ENCODE results near the gene MED27. TPM values are rescaled to one million over a fixed set of nuclear protein-coding genes. Genes with fewer than 3 reads are reported as not detected.

Gene MED27
- total RNA-seq, 2 experiments from 2014 or later: 22.6 to 23.4 TPM

GRCh38 chr9:132046456-132046855 lies 33.2 kb downstream of the MED27 start:
- Mint-ChIP-seq H3K27ac (no peak overlapping the region), H3K36me3 (ENCODE audit: low read depth) (peaks cover 3% of the 10 kb centered on the region), H3K27me3 (no peaks in the 10 kb centered on the region), H3K4me1 (no peaks in the 10 kb centered on the region), H3K9me3 (no peaks in the 10 kb centered on the region), H3K4me3 (no peak overlapping the region)
- CTCF ChIA-PET: no interaction called here
- DNase-seq: no peak
- POLR2A ChIA-PET: no interaction called here

DNA sequence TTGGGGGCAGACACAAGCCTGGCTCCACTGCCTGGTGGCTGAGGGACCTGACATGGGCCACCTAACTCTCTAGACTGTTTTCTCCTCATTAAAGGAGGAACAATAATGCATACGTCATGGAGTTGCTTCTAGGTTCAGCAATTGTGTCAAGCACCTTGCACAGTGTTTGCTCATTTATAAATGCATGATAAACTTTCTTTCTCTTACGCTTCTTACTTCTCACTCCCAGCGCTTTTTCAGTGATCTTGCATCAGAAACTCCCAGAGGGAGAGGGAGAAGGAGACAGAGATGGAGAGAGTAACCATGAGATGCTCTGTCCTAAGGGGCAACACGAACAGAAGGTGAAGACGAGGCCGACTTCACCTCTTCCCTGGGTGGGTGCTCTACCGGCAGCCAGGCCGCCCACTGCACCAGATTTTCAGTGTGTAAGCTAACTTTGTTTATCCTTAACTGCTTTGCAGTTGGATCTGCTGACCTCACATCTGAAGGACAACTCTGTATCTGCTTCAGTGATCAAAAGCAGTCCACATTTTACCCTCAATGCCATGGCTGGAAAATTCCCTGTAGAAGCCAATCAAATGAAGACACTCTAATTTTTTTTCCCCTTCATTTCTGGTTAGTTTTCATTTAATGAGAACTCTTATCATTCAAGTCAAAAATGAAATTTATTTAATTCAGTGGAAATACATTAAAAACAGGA lies 35.3 kb downstream of the MED27 start:
- Mint-ChIP-seq H3K36me3 (ENCODE audit: low read depth) (peaks cover 3% of the 10 kb centered on the region), H3K9me3 (no peaks in the 10 kb centered on the region), H3K4me1 (no peaks in the 10 kb centered on the region), H3K27ac (no peak overlapping the region), H3K4me3 (no peak overlapping the region), H3K27me3 (no peaks in the 10 kb centered on the region)
- POLR2A ChIA-PET: no interaction called here
- CTCF ChIA-PET: no interaction called here
- no peak for DNase-seq

DNA sequence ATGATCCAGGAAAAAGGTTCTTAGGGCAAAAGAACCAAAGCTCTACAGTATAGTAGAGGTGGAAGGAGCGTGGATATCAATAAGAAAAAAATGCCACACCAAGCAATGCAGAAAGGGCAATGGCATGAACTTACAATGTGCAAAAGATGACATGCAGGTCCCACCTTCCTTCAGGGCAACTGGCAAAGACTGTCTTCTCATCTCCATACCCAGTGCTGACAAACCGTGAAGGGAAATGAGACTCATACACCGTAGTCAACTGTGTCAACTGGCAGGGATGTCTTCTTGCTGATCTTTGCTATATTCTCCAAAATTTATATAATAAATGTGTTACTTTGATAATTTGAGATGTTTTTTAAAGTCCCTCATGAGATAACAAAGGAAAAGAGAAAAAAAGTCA lies 36.0 kb downstream of the MED27 start:
- Mint-ChIP-seq H3K4me1 (no peaks in the 10 kb centered on the region), H3K36me3 (ENCODE audit: low read depth) (peaks cover 3% of the 10 kb centered on the region), H3K27ac (no peak overlapping the region), H3K27me3 (no peaks in the 10 kb centered on the region), H3K4me3 (no peak overlapping the region), H3K9me3 (no peaks in the 10 kb centered on the region)
- ChIA-PET CTCF (no interaction called here), POLR2A (no interaction called here)
- no peak for DNase-seq

GRCh38 chr9:132042324-132042723 lies 37.3 kb downstream of the MED27 start:
- Mint-ChIP-seq H3K27me3 (no peaks in the 10 kb centered on the region), H3K36me3 (ENCODE audit: low read depth) (peaks cover 3% of the 10 kb centered on the region), H3K4me3 (no peak overlapping the region), H3K27ac (no peak overlapping the region), H3K9me3 (no peaks in the 10 kb centered on the region), H3K4me1 (no peaks in the 10 kb centered on the region)
- POLR2A ChIA-PET: no interaction called here
- DNase-seq: no peak
- CTCF ChIA-PET: no interaction called here

DNA sequence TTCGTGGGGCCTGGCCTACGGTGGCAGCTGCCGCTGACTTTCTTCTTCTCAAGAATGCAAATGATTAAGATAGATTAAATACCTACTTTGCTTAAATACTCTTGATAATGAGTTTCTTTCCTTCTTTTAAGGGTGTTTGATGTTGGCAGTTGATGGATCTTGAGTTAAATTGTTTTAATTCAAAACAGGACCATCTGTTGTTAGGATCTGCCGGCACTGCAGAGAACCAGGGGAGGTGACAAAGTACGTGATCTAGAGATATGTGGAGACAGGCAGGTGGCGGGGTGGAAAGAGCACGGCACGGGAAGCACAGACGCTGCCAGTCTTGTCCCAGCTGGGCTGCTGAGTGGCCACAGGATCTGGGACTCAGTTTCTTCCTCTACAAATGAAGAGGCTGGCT lies 37.9 kb downstream of the MED27 start:
- peaks cover 3% of the 10 kb centered on the region for H3K36me3 Mint-ChIP-seq (ENCODE audit: low read depth)
- no peak for DNase-seq
- H3K27me3 Mint-ChIP-seq: no peaks in the 10 kb centered on the region
- CTCF ChIA-PET: no interaction called here
- POLR2A ChIA-PET: no interaction called here
- no peak overlapping the region for H3K27ac Mint-ChIP-seq
- H3K4me1 Mint-ChIP-seq: no peaks in the 10 kb centered on the region
- no peak overlapping the region for H3K4me3 Mint-ChIP-seq
- H3K9me3 Mint-ChIP-seq: no peaks in the 10 kb centered on the region

DNA sequence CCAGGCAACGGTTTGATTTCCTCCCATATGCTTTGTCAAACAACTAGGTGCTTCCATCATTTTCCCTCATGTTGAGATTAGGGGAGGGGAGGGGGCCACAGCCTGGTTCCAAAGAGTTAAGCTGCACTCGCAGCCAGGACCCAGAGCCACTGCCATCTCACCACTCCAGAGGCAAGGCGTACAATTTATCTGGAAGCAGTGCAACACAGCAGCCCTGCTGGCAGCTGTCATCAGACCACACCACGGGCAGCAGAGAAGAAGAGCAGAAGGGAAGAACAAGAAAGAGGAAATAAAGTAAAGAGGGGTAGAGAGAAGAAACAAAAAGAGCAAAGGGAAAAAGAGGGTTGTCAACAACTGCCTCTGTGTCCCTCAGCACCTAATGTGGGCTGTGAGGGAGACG lies 38.9 kb downstream of the MED27 start:
- POLR2A ChIA-PET: interaction anchor here (0.8 kb wide), 1 partner anchor 40 kb away, joined by 5 read pairs; no protein-coding TSS in a partner anchor
- CTCF ChIA-PET: no interaction called here
- Mint-ChIP-seq H3K27ac (no peak overlapping the region), H3K4me3 (no peak overlapping the region), H3K9me3 (no peaks in the 10 kb centered on the region), H3K4me1 (no peaks in the 10 kb centered on the region), H3K36me3 (ENCODE audit: low read depth) (peaks cover 3% of the 10 kb centered on the region), H3K27me3 (no peaks in the 10 kb centered on the region)
- DNase-seq: no peak

GRCh38 chr9:132040246-132040645 lies 39.4 kb downstream of the MED27 start:
- Mint-ChIP-seq H3K27ac (no peak overlapping the region), H3K4me3 (no peak overlapping the region), H3K9me3 (no peaks in the 10 kb centered on the region), H3K36me3 (ENCODE audit: low read depth) (peaks cover 3% of the 10 kb centered on the region), H3K27me3 (no peaks in the 10 kb centered on the region), H3K4me1 (no peaks in the 10 kb centered on the region)
- CTCF ChIA-PET: no interaction called here
- DNase-seq: no peak
- POLR2A ChIA-PET: interaction anchor here (0.8 kb wide), 1 partner anchor 40 kb away, joined by 5 read pairs; no protein-coding TSS in a partner anchor

GRCh38 chr9:132039284-132039683 lies 40.4 kb downstream of the MED27 start:
- H3K27me3 Mint-ChIP-seq: no peaks in the 10 kb centered on the region
- no peak overlapping the region for H3K27ac Mint-ChIP-seq
- no peaks in the 10 kb centered on the region for H3K9me3 Mint-ChIP-seq
- CTCF ChIA-PET: no interaction called here
- no peak overlapping the region for H3K4me3 Mint-ChIP-seq
- peaks cover 3% of the 10 kb centered on the region for H3K36me3 Mint-ChIP-seq (ENCODE audit: low read depth)
- H3K4me1 Mint-ChIP-seq: no peaks in the 10 kb centered on the region
- POLR2A ChIA-PET: no interaction called here
- no peak for DNase-seq

- CTCF ChIA-PET: no interaction called here
- peaks cover 7% of the 10 kb centered on the region for H3K4me1 Mint-ChIP-seq
- H3K36me3 Mint-ChIP-seq (ENCODE audit: low read depth): peaks cover 3% of the 10 kb centered on the region
- DNase-seq: no peak
- no peak overlapping the region for H3K4me3 Mint-ChIP-seq
- POLR2A ChIA-PET: no interaction called here
- H3K27me3 Mint-ChIP-seq: no peaks in the 10 kb centered on the region
- H3K9me3 Mint-ChIP-seq: no peaks in the 10 kb centered on the region
- H3K27ac Mint-ChIP-seq: no peak overlapping the region
Observed at GRCh38 chr9:132037458-132037857, 42.2 kb downstream of the MED27 start.

GRCh38 chr9:132036521-132036920 lies 43.1 kb downstream of the MED27 start:
- Mint-ChIP-seq H3K4me1 (peaks cover 7% of the 10 kb centered on the region), H3K27me3 (no peaks in the 10 kb centered on the region), H3K36me3 (ENCODE audit: low read depth) (no peaks in the 10 kb centered on the region), H3K4me3 (no peak overlapping the region), H3K9me3 (no peaks in the 10 kb centered on the region), H3K27ac (no peak overlapping the region)
- CTCF ChIA-PET: no interaction called here
- POLR2A ChIA-PET: no interaction called here
- DNase-seq: no peak

GRCh38 chr9:132035679-132036078 lies 44.0 kb downstream of the MED27 start:
- no peaks in the 10 kb centered on the region for H3K36me3 Mint-ChIP-seq (ENCODE audit: low read depth)
- H3K4me1 Mint-ChIP-seq: peaks cover 8% of the 10 kb centered on the region
- no peak overlapping the region for H3K4me3 Mint-ChIP-seq
- POLR2A ChIA-PET: no interaction called here
- H3K27ac Mint-ChIP-seq: no peak overlapping the region
- H3K9me3 Mint-ChIP-seq: no peaks in the 10 kb centered on the region
- no peaks in the 10 kb centered on the region for H3K27me3 Mint-ChIP-seq
- no peak for DNase-seq
- CTCF ChIA-PET: no interaction called here

DNA sequence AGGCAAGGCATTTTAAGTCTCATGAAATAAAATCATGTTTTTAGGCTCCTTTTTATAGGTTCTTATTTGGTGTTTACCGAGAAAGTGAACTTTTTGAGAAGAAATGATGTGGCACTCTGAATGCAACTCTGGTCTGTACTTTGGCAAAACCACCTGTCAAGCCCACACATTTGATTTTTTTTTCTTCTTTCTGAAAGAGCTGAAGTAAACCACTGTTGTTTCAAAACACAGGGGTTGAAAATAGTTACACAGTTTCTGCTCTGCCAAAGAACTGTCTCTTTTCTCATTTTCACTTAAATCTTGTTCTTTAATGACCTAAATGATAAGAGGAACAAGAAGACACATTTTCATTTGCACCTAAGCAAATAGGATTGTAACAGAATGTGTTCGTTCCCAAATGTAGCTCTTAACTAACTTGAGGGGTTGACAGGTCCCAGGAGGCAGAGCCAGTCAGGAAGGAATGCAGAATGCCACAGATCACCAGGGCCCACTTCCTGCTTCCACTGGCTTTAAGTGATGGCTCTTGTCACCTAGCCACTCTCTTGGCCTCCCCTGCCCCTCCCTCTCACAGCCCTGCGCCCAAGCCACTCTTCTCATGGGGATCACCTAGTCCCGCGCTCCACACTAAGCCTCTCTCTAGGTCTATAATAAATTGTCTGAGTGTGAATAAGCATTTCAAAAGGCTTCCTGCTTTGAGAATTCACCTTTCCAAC lies 47.3 kb downstream of the MED27 start:
- no peak for DNase-seq
- H3K27me3 Mint-ChIP-seq: no peaks in the 10 kb centered on the region
- no peaks in the 10 kb centered on the region for H3K9me3 Mint-ChIP-seq
- H3K4me3 Mint-ChIP-seq: no peak overlapping the region
- no peak overlapping the region for H3K27ac Mint-ChIP-seq
- ChIA-PET POLR2A (no interaction called here), CTCF (no interaction called here)
- peaks cover 10% of the 10 kb centered on the region for H3K4me1 Mint-ChIP-seq
- H3K36me3 Mint-ChIP-seq (ENCODE audit: low read depth): no peaks in the 10 kb centered on the region

- no peak overlapping the region for H3K27ac Mint-ChIP-seq
Observed at GRCh38 chr9:132031467-132032237, 48.0 kb downstream of the MED27 start.

More at GRCh38 chr9:132031467-132032237, 48.0 kb downstream of the MED27 start:
- H3K9me3 Mint-ChIP-seq: no peaks in the 10 kb centered on the region
- ChIA-PET CTCF (no interaction called here), POLR2A (no interaction called here)
- peaks cover 10% of the 10 kb centered on the region for H3K4me1 Mint-ChIP-seq
- DNase-seq: no peak
- H3K4me3 Mint-ChIP-seq: no peak overlapping the region
- no peaks in the 10 kb centered on the region for H3K27me3 Mint-ChIP-seq
- H3K36me3 Mint-ChIP-seq (ENCODE audit: low read depth): no peaks in the 10 kb centered on the region
